Subcutaneous adipose tissue (tissue), 4 donors: ENCODE measurements around the gene ZNF521. TPM values are rescaled to one million over a fixed set of nuclear protein-coding genes. Genes with fewer than 3 reads are reported as not detected.

ENCODE experiments used
- CTCF ChIP-seq: fragments of 450-650 bp; IDR thresholded peaks from one replicate; pipeline ENCODE4 v1.5.1; 2016; ENCODE audit warnings: low read depth, mild to moderate bottlenecking, control low read depth, antibody characterized with exemption, moderate library complexity
- total RNA-seq, 4 donors: library from RNA; depleted of rRNA; stranded (reverse); fragments of >200 nt; gene quantifications; one replicate each; pipeline ENCODE4 v1.1.0, GENCODE V29; 2016

ZNF521 gene
- total RNA-seq, 4 donors from 2014 or later: 20.7 to 56.2 (median 37.4) TPM

GRCh38 chr18:25360301-25360899 is 8.4 kb upstream of the ZNF521 start:
- TF ChIP-seq CTCF: no peak

DNA sequence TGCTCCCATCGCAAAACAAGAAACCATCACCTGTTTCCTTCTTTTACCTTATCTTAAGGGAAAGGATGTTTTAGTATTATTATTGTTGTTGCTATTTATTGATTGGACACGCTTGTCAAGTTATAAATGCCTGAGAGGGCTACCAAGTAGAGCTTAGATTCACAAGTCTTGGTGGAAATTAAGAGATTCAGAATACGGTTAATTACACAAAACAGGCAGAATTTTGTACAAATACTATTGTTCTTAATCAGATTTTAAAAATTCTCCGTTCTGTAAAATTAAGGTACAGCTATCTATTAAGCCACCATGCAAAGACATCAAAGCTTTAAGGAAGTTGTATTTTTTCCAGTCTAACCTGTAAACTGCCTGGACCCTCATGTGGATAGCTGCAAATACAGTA is 1.1 kb upstream of the ZNF521 start:
- TF ChIP-seq CTCF: no peak

- TF ChIP-seq CTCF: no peak
Observed at GRCh38 chr18:25352629-25353005, 651 bp upstream of the ZNF521 start.

GRCh38 chr18:25351280-25351775 is 638 bp downstream of the ZNF521 start:
- TF ChIP-seq CTCF: no peak

- no peak for TF ChIP-seq CTCF
Observed at GRCh38 chr18:25350489-25351251, 1.3 kb downstream of the ZNF521 start.

DNA sequence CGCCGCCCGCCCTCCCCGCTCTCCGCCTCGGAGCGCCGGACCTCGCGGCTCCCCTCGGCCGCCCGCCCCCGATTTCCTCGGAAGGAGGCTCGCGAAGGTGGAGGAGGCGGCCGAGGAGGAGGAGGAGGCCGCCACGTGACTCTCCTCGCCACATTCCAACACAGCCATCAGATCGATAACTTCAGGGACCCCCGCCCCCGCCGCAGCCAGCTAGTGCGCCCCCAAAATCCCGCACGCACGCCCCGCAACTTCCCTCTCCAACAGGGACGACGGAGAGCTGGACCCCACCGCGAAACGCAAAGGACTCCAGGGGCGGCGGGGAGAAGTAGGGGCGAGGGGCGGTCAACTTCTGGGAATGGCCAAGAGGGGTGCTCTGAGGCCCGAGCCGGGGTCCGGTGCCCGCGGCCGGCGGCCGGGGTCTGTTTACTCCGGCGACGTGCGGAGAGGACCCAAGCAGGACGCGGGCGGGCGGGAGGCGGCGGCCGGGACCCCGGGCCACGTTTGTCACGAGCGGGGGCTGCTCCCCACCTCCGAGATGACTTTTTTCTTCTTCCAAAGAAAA is 2.0 kb downstream of the ZNF521 start:
- no peak for TF ChIP-seq CTCF
